GM12878 (cell line): Measurements from ENCODE around the gene FGF1. TPM values are rescaled to one million over a fixed set of nuclear protein-coding genes. Genes with fewer than 3 reads are reported as not detected.

Experiments
- ATAC-seq: fragments of 200-7000 bp; cut with Tn5 transposase; 3 replicates; pipeline ENCODE4 v1.9.1; 2020; ENCODE audit warnings: mild to moderate bottlenecking, moderate library complexity
- BruUV-seq: library from RNA; stranded (reverse); fragments of 400-500 nt; replicated peaks from 2 replicates; lab custom pipeline; 2021; lab: Mats Ljungman, UMichigan
- CTCF ChIA-PET: fragments of 300-600 bp; sonication (Branson Sonifier 250); formaldehyde crosslinking; extraction: SDS; loops from one replicate; lab custom pipeline; 2021; ENCODE audit warnings: inconsistent platforms; lab: Yijun Ruan, JAX
- POLR2A ChIA-PET: fragments of 350-600 bp; formaldehyde crosslinking; extraction: SDS; loops from one replicate; lab custom pipeline; 2021; ENCODE audit warnings: inconsistent platforms; lab: Charles Lee
- RAD21 ChIA-PET: fragments of 300-600 bp; sonication (Branson Sonifier 250); formaldehyde crosslinking; loops from one replicate; lab custom pipeline; 2023; ENCODE audit warnings: antibody characterized with exemption; ENCODE audit not compliant: unreplicated experiment; lab: Charles Lee
- SMC1A ChIA-PET: fragments of 300-600 bp; sonication (Branson Sonifier 250); formaldehyde crosslinking; loops from one replicate; lab custom pipeline; 2023; ENCODE audit not compliant: unreplicated experiment, uncharacterized antibody; lab: Charles Lee
- DNase-seq: peaks from one replicate; pipeline ENCODE4 v3.0.0-alpha.2; 2011; ENCODE audit warnings: low read depth, low spot score
- FAIRE-seq: peaks from 3 replicates; lab custom pipeline; 2011; peaks lifted over from hg19 to GRCh38; lab: Jason Lieb, UNC
- H2AFZ ChIP-seq: 2 replicates; pipeline ENCODE4 v1.6.0; 2011; ENCODE audit warnings: low read depth, low read length, control low read depth; ENCODE audit not compliant: control insufficient read depth
- H3K27ac ChIP-seq: 2 replicates; pipeline ENCODE4 v1.5.1; 2011; ENCODE audit warnings: control low read depth; ENCODE audit not compliant: control insufficient read depth, insufficient read depth
- H3K27me3 ChIP-seq, 2 experiments: replicated peaks in 1 of 2; 2 replicates each; pipeline versions ENCODE4 v1.6.0 to v1.6.1; 2011; ENCODE audit warnings: low read length in 1 of 2; ENCODE audit not compliant: control insufficient read depth in 2 of 2, insufficient read depth in 2 of 2
- H3K36me3 ChIP-seq, 2 experiments: 2 replicates each; pipeline ENCODE4 v1.5.1; 2011; ENCODE audit warnings: low read length in 1 of 2; ENCODE audit not compliant: control insufficient read depth in 2 of 2, insufficient read depth in 2 of 2
- H3K4me1 ChIP-seq: 2 replicates; pipeline ENCODE4 v1.6.1; 2011; ENCODE audit warnings: mild to moderate bottlenecking, low read length, moderate library complexity, mixed read lengths; ENCODE audit not compliant: control insufficient read depth, insufficient read depth
- H3K4me2 ChIP-seq: 2 replicates; pipeline ENCODE4 v1.6.0; 2011; ENCODE audit warnings: control low read depth; ENCODE audit not compliant: control insufficient read depth, insufficient read depth
- H3K4me3 ChIP-seq: fragments of 200-600 bp; sonication (generic); 2 replicates; pipeline ENCODE4 v1.5.1; 2016
- H3K79me2 ChIP-seq: 2 replicates; pipeline ENCODE4 v1.6.0; 2011; ENCODE audit warnings: low read length; ENCODE audit not compliant: control insufficient read depth, insufficient read depth
- H3K9ac ChIP-seq: 2 replicates; pipeline ENCODE4 v1.8.0; 2011; ENCODE audit warnings: low read length, control low read depth, mixed read lengths; ENCODE audit not compliant: control insufficient read depth, insufficient read depth
- H3K9me3 ChIP-seq: replicated peaks from 3 replicates; pipeline ENCODE4 v1.5.1; 2011; ENCODE audit warnings: mild to moderate bottlenecking, low read length; ENCODE audit not compliant: control insufficient read depth, insufficient read depth
- H4K20me1 ChIP-seq: 2 replicates; pipeline ENCODE4 v1.6.0; 2011; ENCODE audit not compliant: control insufficient read depth, insufficient read depth
- ASH2L ChIP-seq: fragments of 300-600, 200-600 bp; sonication (generic); IDR thresholded peaks from 2 replicates; pipeline ENCODE4 v1.6.1; 2017; ENCODE audit warnings: low read depth, mild to moderate bottlenecking, borderline replicate concordance
- IKZF1 ChIP-seq: fragments of 450-650 bp; conservative IDR thresholded peaks from 2 replicates; pipeline ENCODE4 v1.6.1; 2017; ENCODE audit warnings: antibody characterized with exemption, mild to moderate bottlenecking
- SUPT20H ChIP-seq: IDR thresholded peaks from 2 replicates; pipeline ENCODE4 v1.6.1; 2011; ENCODE audit warnings: low read depth, mild to moderate bottlenecking, low read length, moderate library complexity, borderline replicate concordance; ENCODE audit not compliant: control insufficient read depth
- TCF12 ChIP-seq: IDR thresholded peaks from 2 replicates; pipeline ENCODE4 v1.6.1; 2011; ENCODE audit warnings: low read depth, mild to moderate bottlenecking, low read length
- WGBS: methylation state at CpG from one replicate; pipeline ENCODE4 v1.1.6; 2016; ENCODE audit warnings: low lambda C conversion rate; ENCODE audit not compliant: insufficient replicate concordance, insufficient coverage; ENCODE audit errors: missing lambda C conversion rate; 5-methylcytosine and 5-hydroxymethylcytosine counted together
- in situ Hi-C: fragments of 300-500 bp; cut with MboI; formaldehyde crosslinking; loops from 9 replicates; pipeline ENCODE4 v1.14.3; 2018; ENCODE audit warnings: mixed read lengths
- intact Hi-C: fragments of 100-400 bp; cut with micrococcal nuclease; formaldehyde crosslinking; loops from one replicate; pipeline ENCODE4 v1.14.2; 2022; ENCODE audit not compliant: unreplicated experiment
- polyA plus RNA-seq, 11 experiments: library from polyadenylated mRNA; depleted of rRNA in 4 of 11; unstranded in 6 of 11; stranded (reverse) in 5 of 11; fragments of >200 nt; fragmentation: Nextera tagmentation in 4 of 11; fragmentation: Illumina TruSeq in 1 of 11; extraction: Ambion mirVana in 4 of 11; extraction: Trizol in 1 of 11; gene quantifications; 1 replicate in 1 of 11; 2 replicates in 10 of 11; pipeline versions ENCODE4 v1.2.1 to v1.2.3, GENCODE V29; 2011 to 2016; ENCODE audit warnings: inconsistent platforms in 2 of 11, missing spikeins in 2 of 11, low read depth in 1 of 11
- total RNA-seq, 4 experiments: library from RNA; depleted of rRNA in 3 of 4; stranded (reverse); fragments of >200 nt in 3 of 4; fragmentation: Illumina TruSeq in 1 of 4; extraction: Trizol in 1 of 4; gene quantifications; 2 replicates each; pipeline versions ENCODE4 v1.2.1 to v1.2.3, GENCODE V29; 2013 to 2021

Gene FGF1
- total and polyA plus RNA-seq, 10 of the 15 experiments (the other 5 are each of a cell fraction or from before 2014, with no cell fraction given) = not detected

- TF ChIP-seq ASH2L = no peak
- no peak for TF ChIP-seq SUPT20H
Observed at GRCh38 chr5:142698447-142699183, 12.7 kb upstream of the FGF1 start (continued).

GRCh38 chr5:142697356-142698255 is 11.7 kb upstream of the FGF1 start:
- FAIRE-seq (no peak), ATAC-seq (no peak), DNase-seq (no peak)
- in situ Hi-C loops (loop anchor here (5.0 kb wide), 1 partner anchor 90 kb away; no protein-coding TSS in a partner anchor), intact Hi-C loops (no loop called here)
- Histone ChIP-seq H3K9me3 (no peaks in the 10 kb centered on the region; the same call in 2 of the 3 replicates), H3K9ac (no peak overlapping the region), H3K4me2 (no peak overlapping the region), H2AFZ (no peak overlapping the region), H4K20me1 (no peaks in the 10 kb centered on the region), H3K27ac (no peak overlapping the region), H3K4me1 (no peaks in the 10 kb centered on the region), H3K27me3 (no peaks in the 10 kb centered on the region)
- ChIA-PET RAD21 (interaction anchor here (1.0 to 2.8 kb wide), 2 partner anchors 43 to 545 kb away, joined by 3 to 22 read pairs; no protein-coding TSS in a partner anchor), SMC1A (interaction anchor here (0.6 to 2.8 kb wide), 8 partner anchors 11 to 546 kb away, joined by 3 to 10 read pairs (median 3); no protein-coding TSS in a partner anchor), CTCF (interaction anchor here (0.7 to 4.2 kb wide), 17 partner anchors 9 to 819 kb away, joined by 3 to 46 read pairs (median 5); partner anchors contain the start of gene PCDH1)
- no TSS peak for BruUV-seq
- WGBS = 21% methylated on average over 8 of the region's 8 CpGs
- TF ChIP-seq IKZF1 (no peak), TCF12 (no peak)
- TF ChIP-seq, all 136 proteins: peak for 0
- POLR2A ChIA-PET = no interaction called here
- no peak overlapping the region for H3K4me3 ChIP-seq
- H3K36me3 ChIP-seq = no peaks in the 10 kb centered on the region
- no peaks in the 10 kb centered on the region for H3K79me2 ChIP-seq
